Jurkat, Clone E6-1 (cell line): ENCODE measurements around the gene GALNT18.

Source experiments
- DNase-seq: peaks from one replicate; pipeline ENCODE4 v3.0.0-alpha.2; 2011; ENCODE audit warnings: low read depth, low spot score
- H3K4me3 ChIP-seq: 2 replicates; pipeline ENCODE4 v1.5.1; 2011; ENCODE audit warnings: mild to moderate bottlenecking, low read length, control low read depth, moderate library complexity

Gene GALNT18

DNA sequence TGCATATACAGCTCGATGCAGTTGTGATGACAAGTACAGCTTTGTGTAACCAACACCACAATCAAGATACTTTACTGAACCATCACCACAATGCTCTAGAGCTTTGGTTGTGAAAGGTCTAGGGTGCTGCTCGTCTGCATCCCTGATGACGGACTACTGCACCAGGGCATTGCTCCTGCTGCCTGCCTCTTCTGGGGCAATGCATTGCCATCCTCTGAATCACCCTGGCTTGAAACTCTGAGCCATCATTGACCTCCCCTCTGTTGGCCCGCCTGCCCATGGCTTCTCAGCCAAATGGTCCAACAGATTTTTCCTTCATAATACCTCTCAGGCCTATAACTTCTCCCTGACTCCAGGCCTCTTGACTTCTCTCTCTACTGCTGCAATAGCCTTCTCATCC, 191.4 kb downstream of the GALNT18 start:
- DNase-seq = no peak
- no peak overlapping the region for H3K4me3 ChIP-seq

DNA sequence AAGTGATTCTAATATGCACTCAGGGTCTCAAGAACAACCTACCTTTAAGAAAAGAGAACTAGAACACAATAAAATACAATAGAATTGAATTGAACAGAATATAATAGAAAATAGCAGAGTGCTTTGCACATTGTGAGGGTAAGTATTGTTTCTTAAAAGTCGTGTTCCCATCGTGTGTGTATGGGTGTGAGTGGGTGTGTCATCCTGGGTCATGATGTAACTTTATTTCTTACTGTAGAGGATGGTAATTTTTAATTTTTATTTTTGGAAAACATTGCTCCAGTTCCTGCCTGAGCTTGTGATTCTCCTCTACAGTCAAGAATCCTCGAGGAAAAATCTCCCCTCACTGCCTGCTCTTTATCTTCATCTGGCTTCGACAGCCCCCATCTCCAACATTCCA, 193.1 kb downstream of the GALNT18 start:
- no peak for DNase-seq
- H3K4me3 ChIP-seq = no peak overlapping the region

DNA sequence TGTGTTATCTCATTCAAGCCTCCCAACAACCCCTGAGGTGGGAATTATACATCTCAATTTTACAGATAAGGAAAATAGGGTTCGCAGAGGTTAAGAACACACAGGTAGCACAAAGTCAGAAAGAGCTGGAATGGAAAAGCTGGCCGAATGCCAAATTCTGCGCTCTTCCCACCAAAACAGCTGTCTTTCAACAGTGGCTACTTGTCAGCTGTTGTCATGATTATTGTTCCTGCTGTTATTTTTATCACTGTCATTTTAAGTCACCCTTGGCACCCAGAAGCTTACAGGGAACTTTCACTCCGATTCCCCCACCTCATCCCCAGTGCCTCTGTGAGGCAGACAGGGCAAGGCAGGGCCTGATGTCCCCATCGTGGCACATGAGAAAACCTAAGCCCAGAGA, 194.3 kb downstream of the GALNT18 start:
- H3K4me3 ChIP-seq = no peak overlapping the region
- no peak for DNase-seq

DNA sequence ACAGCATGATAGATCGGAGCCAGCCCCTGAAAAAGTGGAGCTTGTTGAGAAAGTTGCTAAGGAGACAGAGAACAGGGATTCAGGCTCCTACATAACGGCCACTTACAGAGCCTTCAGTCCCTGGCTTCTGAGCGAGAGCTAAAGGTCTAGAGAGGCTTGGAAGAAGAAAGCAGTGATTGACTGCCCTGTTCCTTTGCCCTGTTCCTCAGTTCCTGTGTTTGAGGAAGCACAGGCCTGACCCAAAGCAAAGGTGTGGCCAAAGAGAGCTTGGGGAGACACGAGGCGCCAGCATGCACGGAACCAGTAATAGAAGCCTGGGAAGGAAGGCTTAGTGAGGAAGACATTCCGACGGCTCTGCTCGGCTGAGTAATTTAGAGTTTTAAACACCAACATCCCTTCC, 194.7 kb downstream of the GALNT18 start:
- no peak overlapping the region for H3K4me3 ChIP-seq
- no peak for DNase-seq

DNA sequence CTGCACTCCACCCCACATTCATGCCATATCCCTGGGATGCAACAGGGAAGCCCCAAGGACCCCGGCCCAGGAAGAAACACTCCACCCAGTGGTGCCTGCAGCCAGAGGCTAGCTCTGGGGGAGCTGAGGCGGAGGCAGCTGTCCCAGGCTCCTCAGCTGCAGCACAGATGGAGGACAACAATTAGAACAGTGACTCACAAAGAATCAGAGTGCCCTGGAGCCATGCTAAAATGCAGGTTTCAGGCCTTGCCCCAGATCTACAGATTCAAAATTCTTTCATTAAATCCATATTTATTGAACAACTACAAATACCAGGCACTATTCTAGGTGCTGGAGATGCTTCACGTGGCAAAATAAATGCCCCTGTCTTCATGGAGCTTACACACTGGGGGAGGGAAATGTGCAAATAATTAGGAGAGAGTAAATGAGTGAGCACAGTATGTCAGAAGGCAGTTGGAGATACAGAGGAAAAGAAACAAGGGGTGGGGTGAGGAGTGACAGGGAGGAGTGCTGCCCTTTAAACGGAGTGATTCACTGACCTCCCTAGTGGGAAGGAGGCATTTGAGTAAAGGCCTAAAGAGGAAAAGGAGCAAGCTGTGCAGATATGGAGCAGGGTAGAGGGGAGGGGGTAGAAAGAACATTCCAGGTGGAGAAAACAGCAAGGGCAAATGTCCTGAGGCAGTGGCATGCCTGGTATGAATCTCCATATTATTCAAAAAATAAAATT, 195.4 kb downstream of the GALNT18 start:
- DNase-seq = no peak

DNA sequence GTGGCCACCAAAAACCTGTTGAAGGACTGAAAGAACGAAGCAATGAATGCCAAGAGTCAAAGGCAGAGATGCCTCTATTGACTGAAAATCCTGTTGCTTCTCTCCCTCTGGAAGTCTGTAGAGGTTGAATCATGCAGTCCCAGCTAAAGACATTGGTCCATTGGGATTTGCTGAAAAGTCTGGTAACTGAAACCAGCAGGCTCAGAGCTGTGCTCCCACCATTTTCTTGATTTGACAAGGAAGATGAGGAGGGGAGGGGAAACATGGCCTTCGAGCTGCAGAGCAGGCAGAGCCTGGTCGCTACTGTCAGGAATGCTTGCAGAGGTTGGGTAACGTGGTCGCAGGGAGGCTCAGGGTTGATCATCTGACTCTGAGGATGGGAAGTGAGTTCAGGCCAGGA, 196.0 kb downstream of the GALNT18 start:
- no peak for DNase-seq
- no peak overlapping the region for H3K4me3 ChIP-seq

More for the DNA sequence above, 195.4 kb downstream of the GALNT18 start:
- H3K4me3 ChIP-seq = no peak overlapping the region

DNA sequence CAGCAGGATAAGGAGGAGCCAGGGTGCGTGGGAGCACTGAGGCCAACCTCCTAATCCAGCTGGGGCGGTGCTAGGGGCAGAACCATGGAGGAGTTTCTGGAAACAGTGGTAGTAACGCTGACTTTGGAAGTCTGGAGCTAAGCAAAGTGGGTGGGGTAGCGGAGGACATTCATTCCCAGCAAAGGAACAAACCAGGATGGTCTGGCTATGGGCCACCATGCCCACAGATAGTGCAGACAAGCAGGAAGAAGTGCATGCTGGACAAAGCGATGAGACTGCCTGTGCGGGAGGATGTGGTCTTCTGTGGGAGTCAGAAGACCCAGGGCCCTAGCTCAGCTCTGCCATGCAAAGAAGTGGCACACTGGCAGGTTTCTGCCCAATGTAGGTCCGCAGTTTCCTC, 197.1 kb downstream of the GALNT18 start:
- no peak overlapping the region for H3K4me3 ChIP-seq

DNA sequence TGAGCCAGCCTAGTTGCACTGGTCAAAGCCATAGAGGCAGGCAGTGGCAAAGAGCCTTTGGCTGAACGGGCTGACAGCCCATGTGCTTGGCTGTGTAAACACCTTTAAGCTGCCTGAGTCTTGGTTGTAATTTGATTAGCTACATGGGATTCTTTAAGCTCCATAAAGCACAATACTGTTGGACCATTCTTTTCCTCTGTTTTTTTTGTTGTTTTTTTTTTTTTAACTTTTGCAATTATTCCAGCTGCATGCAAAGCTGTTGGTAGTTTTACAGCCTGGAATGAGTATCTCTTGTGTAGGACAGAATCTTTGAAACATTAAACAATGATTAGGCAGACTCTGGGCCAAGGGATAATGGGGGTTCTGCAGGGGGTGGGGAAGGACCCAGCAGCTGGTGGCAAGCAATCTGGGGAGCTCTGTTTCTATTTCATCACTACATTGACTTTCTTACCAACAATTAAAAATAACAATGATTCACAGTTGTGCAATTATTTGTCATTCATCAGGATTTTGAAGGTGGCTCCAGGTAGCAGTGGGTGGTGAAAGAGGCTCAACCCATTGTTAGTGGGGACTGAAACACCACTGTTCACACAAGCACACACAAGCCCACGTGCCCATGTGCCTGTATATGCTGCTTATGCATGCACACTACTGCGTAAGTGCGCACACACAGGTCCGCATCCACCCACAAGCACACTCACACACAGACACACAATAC, 199.2 kb downstream of the GALNT18 start:
- no peak for DNase-seq
- no peak overlapping the region for H3K4me3 ChIP-seq

More for the DNA sequence above, 197.1 kb downstream of the GALNT18 start:
- no peak for DNase-seq

DNA sequence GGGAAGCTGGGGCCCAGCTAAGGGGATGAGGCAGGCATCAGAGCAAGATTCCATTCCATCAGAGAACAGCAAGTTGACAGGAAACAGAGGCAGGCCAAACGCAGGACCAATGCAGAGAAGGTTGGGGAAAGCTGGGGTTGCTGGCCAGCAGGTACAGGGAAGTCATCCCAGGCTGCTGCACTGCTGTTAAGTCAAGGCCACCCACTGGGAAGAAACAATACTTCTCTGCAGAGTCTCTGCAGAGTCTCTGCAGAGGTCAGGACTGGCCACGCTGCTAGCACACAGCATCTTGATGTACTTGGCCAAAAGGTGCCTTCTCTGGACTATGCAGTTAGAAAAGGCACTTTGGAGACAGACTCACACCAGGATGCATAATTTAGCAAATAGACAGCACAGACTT, 200.3 kb downstream of the GALNT18 start:
- H3K4me3 ChIP-seq = no peak overlapping the region
- DNase-seq = no peak

DNA sequence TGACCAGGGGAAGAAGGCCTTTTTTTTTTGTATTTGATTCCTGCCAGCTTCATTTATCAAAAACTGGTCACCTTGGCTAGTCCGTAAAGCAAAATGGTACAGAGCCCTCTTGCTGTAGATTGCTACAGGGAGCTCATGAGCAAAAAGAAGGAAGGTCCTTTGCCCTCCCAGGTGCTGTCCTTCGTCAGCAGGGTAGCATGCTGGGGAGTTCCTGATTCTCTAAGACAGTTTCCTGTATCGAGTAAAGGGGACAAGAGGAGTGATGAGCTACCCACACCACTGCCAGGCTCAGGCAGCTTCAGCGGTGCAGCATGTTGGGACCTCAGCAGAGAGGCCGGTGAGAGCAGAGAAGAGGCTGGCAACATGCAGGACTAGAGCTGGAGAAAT, 200.9 kb downstream of the GALNT18 start:
- H3K4me3 ChIP-seq = no peak overlapping the region
- no peak for DNase-seq

DNA sequence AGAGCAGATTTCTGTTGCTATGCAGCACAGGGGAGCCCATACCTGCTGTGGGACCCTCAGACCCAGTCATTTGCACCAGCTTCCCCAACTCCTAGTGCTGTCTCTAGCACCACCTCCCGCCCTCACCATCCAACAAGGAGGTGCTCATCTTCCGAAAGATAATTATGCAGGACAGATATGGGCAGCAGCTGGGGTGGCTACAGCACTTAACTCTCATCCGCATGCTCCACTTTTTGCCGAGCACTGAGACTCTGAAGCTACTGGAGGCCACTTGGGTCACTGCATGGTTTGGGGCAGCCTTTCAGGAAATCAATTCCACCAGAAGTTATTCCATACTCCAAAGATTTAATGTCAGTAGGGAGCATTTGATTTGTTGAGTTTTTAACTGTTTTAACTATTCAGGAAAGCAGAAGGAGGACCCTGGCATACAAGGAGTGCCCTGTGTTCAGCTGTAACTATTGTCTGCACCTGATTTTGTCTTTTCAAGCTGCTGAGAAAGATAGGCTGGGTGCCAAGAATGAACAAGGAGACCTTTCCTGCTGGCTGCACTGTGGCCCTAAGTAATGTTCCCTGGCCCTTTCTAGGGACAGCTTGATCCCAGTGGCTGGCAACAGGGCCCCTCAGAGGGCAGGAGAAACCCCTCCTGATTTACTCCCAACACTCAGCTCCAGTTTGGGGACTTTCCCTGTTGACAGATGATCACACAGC, 201.5 kb downstream of the GALNT18 start:
- DNase-seq = no peak
- H3K4me3 ChIP-seq = no peak overlapping the region

DNA sequence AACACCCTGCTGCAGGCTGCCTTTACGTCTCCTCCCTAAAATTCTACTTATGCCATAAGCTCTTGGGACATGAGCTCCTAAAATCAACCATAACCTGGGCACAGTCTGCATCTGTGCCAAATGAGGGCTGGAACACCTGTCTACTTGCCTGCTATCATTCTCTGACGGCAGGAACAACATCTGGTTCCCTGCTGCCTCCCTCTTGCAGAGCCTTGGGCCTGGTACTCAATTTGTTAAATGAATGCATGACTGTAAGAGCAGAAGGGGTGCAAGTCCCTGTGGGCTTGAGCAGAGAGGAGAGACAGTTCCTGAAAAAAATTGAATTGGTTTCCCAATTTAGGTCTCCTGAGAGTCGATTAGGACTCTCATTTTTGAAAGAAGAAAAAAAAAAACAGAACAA, 202.1 kb downstream of the GALNT18 start:
- no peak overlapping the region for H3K4me3 ChIP-seq
- DNase-seq = no peak

DNA sequence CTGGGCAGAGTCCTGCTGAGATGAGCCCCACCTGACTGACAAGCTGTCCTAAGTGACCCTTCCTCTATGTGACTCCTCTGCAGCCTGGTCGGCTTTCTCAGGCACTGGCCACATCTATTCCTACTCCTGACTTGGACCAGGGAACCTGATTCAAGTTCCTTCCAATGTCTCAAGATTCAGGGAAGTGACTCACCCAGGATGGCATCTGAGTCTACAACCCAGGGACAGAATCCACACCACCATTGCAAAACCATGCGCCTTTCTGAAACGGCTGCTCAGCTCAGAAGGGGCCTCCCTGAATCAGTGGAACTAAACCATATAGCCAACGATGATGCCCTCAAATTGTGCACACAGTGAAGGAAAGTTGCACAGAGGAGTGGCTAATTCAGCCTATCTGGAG, 204.9 kb downstream of the GALNT18 start:
- H3K4me3 ChIP-seq = no peak overlapping the region
- DNase-seq = no peak

DNA sequence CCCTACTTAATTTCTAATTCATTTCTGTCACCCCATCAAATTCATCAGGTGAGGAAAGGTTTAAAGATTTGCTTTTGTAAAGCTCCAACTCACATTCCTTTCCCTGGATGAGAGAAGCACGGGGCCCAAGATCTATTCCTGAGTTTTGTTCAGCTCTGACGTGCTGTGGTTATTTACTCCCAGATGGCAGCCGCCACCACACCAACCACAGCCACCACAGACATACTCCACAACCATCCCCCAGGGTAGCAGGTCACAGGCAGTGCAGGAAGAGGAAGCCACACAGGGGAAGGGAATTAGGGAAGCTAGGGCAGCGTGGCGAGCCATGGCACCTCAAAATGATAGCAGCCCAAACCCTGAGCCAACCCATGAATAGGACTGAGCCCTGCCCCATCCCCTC, 205.3 kb downstream of the GALNT18 start:
- H3K4me3 ChIP-seq = no peak overlapping the region
- DNase-seq = peak; percentile 41

DNA sequence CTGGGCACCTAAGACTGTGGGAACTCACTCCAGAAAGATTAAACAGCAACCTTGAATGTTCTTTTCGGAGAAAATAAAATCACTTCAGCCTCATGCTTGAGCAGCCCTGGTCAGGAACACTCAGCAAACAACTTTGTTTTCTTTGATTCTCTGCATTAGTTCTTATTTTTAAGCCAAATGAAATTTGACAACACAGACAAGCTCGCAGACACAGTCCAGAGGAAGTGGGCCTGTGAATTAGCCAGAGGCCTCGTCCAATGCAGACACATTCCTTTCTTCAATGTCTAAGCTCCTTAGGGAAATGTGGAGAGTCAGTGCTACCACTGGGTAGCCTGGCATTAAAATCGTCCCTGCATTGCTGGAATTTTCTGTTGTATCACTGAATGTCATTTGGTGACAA, 205.9 kb downstream of the GALNT18 start:
- no peak for DNase-seq
- H3K4me3 ChIP-seq = no peak overlapping the region

DNA sequence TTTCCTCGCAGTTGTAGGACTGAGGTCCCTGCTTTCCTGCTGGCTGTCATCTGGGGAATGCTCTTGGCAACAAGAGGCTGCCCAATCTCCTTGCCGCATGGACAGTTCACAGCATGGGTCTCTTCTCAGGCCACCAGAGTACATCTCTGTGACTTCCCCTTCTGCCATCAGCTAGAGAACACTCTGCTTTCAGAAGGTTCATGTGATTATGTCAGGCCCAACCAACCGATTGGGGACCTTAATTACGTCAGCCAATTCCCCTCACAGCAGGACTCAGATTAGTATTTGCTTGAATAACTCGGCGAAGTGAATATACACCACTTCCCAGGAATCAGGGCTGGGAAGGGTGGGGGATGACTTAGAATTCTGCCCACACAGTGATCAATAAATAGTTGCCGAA, 206.8 kb downstream of the GALNT18 start:
- DNase-seq = no peak
- H3K4me3 ChIP-seq = no peak overlapping the region

DNA sequence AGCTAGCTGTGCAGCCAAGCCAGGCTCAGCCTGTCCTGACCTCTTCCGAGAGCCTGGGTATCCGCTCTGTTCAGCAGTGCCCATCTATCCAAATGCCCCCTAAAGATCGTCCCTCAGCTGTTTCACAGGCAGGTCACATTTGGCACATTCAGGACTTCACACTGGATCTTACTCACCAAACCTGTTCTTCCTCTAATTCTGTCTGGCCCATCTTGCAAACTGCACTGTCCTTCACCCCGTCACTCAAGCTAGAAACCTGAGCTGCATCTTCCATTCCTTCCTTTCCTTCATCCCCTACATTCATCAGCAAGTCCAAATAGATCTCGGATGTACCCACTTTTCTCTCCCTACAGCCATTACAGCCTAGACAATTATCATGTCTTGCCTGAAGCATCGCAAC, 208.0 kb downstream of the GALNT18 start:
- H3K4me3 ChIP-seq = no peak overlapping the region
- DNase-seq = no peak

DNA sequence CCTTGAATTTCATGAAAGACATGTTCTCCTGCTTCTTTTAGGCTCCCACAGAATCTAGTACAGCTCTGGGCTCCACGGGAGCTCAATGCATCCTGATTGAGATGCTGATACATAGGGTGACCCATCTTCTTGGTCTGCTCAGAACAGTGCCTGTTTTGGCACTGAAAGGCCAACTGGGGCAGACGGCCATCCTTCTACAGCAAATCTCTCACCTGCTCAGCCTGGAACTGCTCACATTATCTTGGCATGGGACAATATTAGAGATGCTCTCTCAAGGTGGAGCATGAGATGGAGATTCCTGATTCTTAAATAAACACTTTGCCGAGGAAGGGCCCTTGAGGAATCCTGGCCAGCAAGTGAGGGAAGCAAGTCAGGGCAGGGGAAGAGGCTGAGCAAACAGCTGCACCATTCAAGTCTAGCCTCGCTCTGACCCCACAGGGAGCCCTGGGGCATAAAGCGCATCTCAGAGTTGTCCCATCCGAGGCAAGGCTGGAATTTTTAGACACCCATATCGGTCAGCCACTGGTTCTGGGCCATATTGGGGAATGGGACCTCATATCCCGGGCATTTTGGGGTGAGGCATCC, 210.3 kb downstream of the GALNT18 start:
- no peak overlapping the region for H3K4me3 ChIP-seq
- no peak for DNase-seq

DNA sequence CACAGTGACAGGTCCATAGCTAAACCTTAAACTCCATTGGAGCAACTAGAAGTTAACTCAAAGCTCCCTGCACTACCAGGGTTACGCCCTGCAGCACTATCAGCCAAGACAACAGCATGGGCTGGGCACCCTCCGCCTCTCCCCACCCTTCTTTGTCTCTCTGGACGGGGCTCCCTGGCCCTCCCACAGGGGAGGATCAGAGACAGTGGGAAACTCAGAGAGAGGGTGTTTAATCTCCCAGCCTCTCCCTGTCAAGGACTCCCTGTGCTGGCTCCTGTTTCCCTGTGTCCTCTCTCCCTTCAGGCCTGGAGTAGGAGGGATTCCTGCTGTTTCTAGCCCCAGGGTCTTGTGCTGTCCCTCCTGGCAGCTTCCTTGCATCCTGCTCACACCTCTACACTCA, 211.9 kb downstream of the GALNT18 start:
- no peak overlapping the region for H3K4me3 ChIP-seq
- no peak for DNase-seq

DNA sequence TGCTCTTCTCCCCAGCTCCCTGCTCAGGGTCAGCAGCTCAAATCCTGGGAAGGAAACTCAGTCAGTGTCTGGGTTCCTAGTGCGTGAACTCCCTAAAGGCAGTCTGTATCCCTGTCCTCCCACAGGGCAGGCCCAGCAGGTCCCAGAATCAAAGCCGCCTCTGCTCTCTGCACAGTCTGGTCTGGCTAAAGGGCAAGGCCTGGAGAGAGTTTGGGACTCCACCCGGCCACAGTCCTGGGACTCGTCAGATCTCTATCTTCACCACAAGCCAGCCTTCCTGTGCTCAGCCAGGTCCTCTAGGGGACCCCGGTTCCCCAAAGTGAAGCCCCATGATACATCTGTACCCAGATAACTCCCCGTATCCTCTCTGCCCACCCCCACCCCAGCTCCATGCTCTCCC, 212.6 kb downstream of the GALNT18 start:
- no peak overlapping the region for H3K4me3 ChIP-seq
- no peak for DNase-seq
